HG02571 (cell line): ENCODE data around the gene CEP104.

Source experiments
- ATAC-seq: cut with Tn5 transposase; IDR thresholded peaks from one replicate; pipeline ENCODE4 v1.9.1; 2021; ENCODE audit warnings: mild to moderate bottlenecking, moderate library complexity; ENCODE audit not compliant: unreplicated experiment

Gene CEP104

GRCh38 chr1:3894626-3895278, 37.7 kb upstream of the CEP104 start:
- ATAC-seq: no peak

GRCh38 chr1:3893190-3893589, 36.2 kb upstream of the CEP104 start:
- ATAC-seq: no peak

GRCh38 chr1:3892748-3893147, 35.7 kb upstream of the CEP104 start:
- ATAC-seq: no peak

GRCh38 chr1:3891329-3891865, 34.4 kb upstream of the CEP104 start:
- no peak for ATAC-seq

- ATAC-seq: no peak
These were observed 33.6 kb upstream of the CEP104 start for GRCh38 chr1:3890389-3891328.

- ATAC-seq: no peak
These were observed 32.9 kb upstream of the CEP104 start for GRCh38 chr1:3889936-3890335.

GRCh38 chr1:3888301-3888700, 31.3 kb upstream of the CEP104 start:
- ATAC-seq: no peak

- no peak for ATAC-seq
These were observed 29.7 kb upstream of the CEP104 start for GRCh38 chr1:3886691-3887090.

- no peak for ATAC-seq
These were observed 29.2 kb upstream of the CEP104 start for GRCh38 chr1:3886106-3886670.

- ATAC-seq: no peak
These were observed 28.6 kb upstream of the CEP104 start for GRCh38 chr1:3885611-3886010.

GRCh38 chr1:3884966-3885365, 28.0 kb upstream of the CEP104 start:
- no peak for ATAC-seq

- no peak for ATAC-seq
These were observed 26.3 kb upstream of the CEP104 start for GRCh38 chr1:3883194-3883925.

GRCh38 chr1:3881193-3881480, 24.1 kb upstream of the CEP104 start:
- ATAC-seq: no peak

- no peak for ATAC-seq
These were observed 23.6 kb upstream of the CEP104 start for GRCh38 chr1:3880429-3881192.

- no peak for ATAC-seq
These were observed 22.9 kb upstream of the CEP104 start for GRCh38 chr1:3879787-3880428.

GRCh38 chr1:3879099-3879498, 22.1 kb upstream of the CEP104 start:
- ATAC-seq: no peak

- ATAC-seq: no peak
These were observed 19.7 kb upstream of the CEP104 start for GRCh38 chr1:3876716-3877115.

- ATAC-seq: no peak
These were observed 17.7 kb upstream of the CEP104 start for GRCh38 chr1:3874736-3875135.

- ATAC-seq: no peak
These were observed 15.5 kb upstream of the CEP104 start for GRCh38 chr1:3872546-3872945.

- no peak for ATAC-seq
These were observed 14.4 kb upstream of the CEP104 start for GRCh38 chr1:3871451-3871805.
